ENCODE data around the gene EDIL3. TPM values are rescaled to one million over a fixed set of nuclear protein-coding genes. Genes with fewer than 3 reads are reported as not detected.

Gene EDIL3
- total RNA-seq, 3 donors from 2014 or later, result 29.7 to 39.8 (median 39.6) TPM

DNA sequence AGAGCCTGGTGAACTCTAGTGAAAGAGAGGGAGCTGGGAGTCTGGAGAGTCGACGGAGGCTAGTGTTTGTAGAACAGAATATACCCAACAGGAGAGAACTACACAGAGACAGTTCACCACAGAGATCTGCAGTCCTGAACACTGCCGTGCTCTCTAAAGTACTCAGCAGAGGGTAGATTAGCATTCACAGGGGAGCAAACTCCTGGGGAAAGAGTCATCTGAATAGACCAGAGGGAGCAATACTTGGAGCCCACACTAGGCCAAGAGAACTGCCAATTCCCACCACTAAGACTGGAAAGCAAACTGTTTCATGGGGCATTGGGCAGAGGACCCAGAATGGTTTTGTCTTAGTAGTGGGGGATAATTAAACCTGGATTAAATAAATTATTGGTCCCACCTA is 235.6 kb downstream of the EDIL3 start:
- H3K9me3 ChIP-seq, result no peaks in the 10 kb centered on the region
- no peak overlapping the region for H3K4me3 ChIP-seq
- TF ChIP-seq, protein P1, sequence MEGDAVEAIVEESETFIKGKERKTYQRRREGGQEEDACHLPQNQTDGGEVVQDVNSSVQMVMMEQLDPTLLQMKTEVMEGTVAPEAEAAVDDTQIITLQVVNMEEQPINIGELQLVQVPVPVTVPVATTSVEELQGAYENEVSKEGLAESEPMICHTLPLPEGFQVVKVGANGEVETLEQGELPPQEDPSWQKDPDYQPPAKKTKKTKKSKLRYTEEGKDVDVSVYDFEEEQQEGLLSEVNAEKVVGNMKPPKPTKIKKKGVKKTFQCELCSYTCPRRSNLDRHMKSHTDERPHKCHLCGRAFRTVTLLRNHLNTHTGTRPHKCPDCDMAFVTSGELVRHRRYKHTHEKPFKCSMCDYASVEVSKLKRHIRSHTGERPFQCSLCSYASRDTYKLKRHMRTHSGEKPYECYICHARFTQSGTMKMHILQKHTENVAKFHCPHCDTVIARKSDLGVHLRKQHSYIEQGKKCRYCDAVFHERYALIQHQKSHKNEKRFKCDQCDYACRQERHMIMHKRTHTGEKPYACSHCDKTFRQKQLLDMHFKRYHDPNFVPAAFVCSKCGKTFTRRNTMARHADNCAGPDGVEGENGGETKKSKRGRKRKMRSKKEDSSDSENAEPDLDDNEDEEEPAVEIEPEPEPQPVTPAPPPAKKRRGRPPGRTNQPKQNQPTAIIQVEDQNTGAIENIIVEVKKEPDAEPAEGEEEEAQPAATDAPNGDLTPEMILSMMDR (IDR thresholded peaks at IDR 0.05), result no peak
- ATAC-seq, result no peak
- no peaks in the 10 kb centered on the region for H3K4me1 ChIP-seq (ENCODE audit: low read depth)
- intact Hi-C loops (cut with DNase I, micrococcal nuclease), result no loop called here
- DNase-seq, result no peak
- no peaks in the 10 kb centered on the region for H3K36me3 ChIP-seq (ENCODE audit: low read depth)

DNA sequence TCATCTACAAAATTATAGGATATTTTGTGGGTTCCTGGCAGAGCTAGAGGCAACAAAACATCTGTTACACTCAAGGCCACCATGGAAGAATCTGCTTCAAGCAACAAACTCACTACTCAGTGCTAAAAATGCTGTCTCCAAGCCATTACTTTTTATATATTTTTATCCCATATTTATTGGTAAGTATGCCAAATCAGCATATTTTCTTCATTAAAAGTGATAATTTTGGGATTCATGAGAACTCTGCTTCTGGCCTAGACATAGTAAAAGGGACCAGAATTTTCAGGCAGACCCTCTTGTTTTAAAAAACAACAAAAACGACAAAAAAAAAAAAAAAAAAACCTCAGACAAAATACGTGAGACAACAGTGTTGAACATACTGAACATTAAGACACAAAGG is 236.0 kb downstream of the EDIL3 start:
- Histone ChIP-seq H3K4me1 (ENCODE audit: low read depth) (no peaks in the 10 kb centered on the region), H3K36me3 (ENCODE audit: low read depth) (no peaks in the 10 kb centered on the region), H3K9me3 (no peaks in the 10 kb centered on the region), H3K4me3 (no peak overlapping the region)
- DNase-seq (no peak), ATAC-seq (no peak)
- intact Hi-C loops (cut with DNase I, micrococcal nuclease), result no loop called here
- TF ChIP-seq, protein P1 (IDR thresholded peaks at IDR 0.05), result no peak

DNA sequence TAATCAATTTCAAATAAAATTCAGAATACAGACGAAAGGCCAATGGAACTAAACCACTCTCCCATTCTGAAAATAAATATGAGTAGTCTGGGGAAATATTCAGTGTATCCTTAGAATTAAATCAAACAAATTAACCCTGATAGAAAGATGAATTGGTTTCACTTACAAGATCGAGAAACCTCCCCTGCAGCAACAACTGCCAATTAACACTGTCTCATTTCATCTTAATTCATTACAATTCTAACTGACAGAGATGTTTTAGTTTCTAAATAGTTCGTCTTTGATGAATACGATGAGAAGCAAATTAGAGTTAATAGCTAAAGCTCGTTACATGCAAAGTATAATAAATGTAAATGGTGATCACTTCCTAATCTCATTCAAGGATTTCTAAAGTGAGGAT is 247.1 kb downstream of the EDIL3 start:
- DNase-seq, result no peak
- Histone ChIP-seq H3K9me3 (no peaks in the 10 kb centered on the region), H3K4me1 (ENCODE audit: low read depth) (no peaks in the 10 kb centered on the region), H3K36me3 (ENCODE audit: low read depth) (no peaks in the 10 kb centered on the region), H3K4me3 (no peak overlapping the region)
- intact Hi-C loops (cut with DNase I, micrococcal nuclease), result no loop called here
- no peak for ATAC-seq
- TF ChIP-seq, protein P1 (IDR thresholded peaks at IDR 0.05), result no peak

DNA sequence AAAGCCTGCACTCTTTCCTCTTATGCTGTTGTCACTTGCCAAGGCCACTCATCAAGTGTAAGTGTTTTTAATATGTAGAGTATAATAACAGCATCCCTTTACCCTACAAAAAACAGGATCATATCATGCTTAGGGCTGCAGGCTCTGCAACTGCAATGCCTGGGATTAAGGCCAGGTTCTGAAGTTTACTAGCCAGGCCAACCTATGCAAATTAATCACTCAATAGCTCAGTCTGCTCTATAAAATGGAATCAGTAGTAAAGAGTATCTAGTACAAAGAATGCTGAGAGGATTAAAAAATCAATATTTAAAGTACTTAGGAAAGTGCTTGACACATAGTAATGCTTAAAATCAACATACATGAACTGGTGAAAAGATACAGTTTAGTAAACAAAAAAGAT is 253.3 kb downstream of the EDIL3 start:
- H3K36me3 ChIP-seq (ENCODE audit: low read depth), result no peaks in the 10 kb centered on the region
- ATAC-seq (peak; percentile 15), DNase-seq (no peak)
- no peak overlapping the region for H3K4me3 ChIP-seq
- H3K9me3 ChIP-seq, result no peaks in the 10 kb centered on the region
- intact Hi-C loops (cut with DNase I, micrococcal nuclease), result no loop called here
- TF ChIP-seq, protein P1 (IDR thresholded peaks at IDR 0.05), result no peak
- no peaks in the 10 kb centered on the region for H3K4me1 ChIP-seq (ENCODE audit: low read depth)

DNA sequence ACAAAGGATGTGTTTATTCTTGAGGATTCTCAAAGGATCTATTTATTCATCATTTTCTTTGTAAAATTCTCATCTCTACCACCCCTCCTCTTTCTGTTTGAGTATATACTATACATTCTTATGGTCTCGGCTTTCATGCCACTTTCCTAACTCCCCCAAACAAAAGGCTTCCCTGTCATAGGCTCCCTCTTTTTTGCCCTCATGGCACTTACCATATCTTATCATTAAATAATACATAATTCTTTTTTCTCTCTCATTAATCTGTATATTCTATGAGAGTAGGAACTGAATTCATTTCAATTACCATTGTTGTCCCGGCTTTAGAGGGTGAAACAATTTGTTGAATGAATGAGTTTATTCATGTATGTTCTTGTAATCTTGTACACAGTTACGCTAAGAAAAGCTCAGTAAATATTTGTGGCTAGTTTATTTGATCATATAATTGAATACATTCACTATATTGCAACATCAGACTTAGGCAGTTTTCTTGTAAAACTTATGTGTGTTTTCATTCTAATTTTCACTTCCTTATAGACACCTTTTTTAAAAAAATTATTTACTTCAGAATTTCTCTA is 254.6 kb downstream of the EDIL3 start:
- H3K36me3 ChIP-seq (ENCODE audit: low read depth), result no peaks in the 10 kb centered on the region
- H3K9me3 ChIP-seq, result no peaks in the 10 kb centered on the region
- TF ChIP-seq, protein P1 (IDR thresholded peaks at IDR 0.05), result no peak
- ATAC-seq (peak; percentile 18), DNase-seq (no peak)
- intact Hi-C loops (cut with DNase I, micrococcal nuclease), result no loop called here
- H3K4me1 ChIP-seq (ENCODE audit: low read depth), result no peaks in the 10 kb centered on the region
- H3K4me3 ChIP-seq, result peak overlapping the region; percentile 1

DNA sequence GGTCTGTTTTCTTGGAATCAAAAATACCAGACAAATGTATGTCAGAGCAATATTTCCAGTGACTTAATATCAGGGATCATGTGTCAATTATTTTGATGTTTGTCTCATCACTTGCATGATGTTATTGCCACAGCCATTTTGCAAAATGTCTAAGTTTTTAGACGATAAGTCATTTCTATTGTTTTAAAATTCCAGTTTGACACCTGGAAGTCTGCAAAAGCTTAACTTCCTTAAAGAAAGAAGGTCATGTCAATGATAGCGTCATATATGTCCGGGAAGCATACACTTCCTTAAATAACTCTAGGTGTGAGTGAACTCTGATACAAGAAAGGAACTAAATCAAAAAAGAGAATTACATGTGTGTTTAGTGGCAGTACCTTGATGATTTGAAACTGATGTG is 259.5 kb downstream of the EDIL3 start:
- TF ChIP-seq, protein P1 (IDR thresholded peaks at IDR 0.05), result no peak
- ATAC-seq (no peak), DNase-seq (no peak)
- Histone ChIP-seq H3K9me3 (no peaks in the 10 kb centered on the region), H3K36me3 (ENCODE audit: low read depth) (no peaks in the 10 kb centered on the region), H3K4me1 (ENCODE audit: low read depth) (no peaks in the 10 kb centered on the region), H3K4me3 (no peak overlapping the region)
- intact Hi-C loops (cut with DNase I, micrococcal nuclease), result no loop called here
